Glutamatergic neuron (in vitro differentiated cells): Measurements from ENCODE around the gene APBB1. TPM values are rescaled to one million over a fixed set of nuclear protein-coding genes. Genes with fewer than 3 reads are reported as not detected.

Experiments
- DNase-seq: peaks from one replicate; pipeline ENCODE4 v3.0.0; 2022
- H3K27ac Mint-ChIP-seq: one replicate; pipeline ENCODE4 v1.8.0; 2020; ENCODE audit warnings: mild to moderate bottlenecking, mixed read lengths, inconsistent platforms; ENCODE audit not compliant: unreplicated experiment
- H3K27me3 Mint-ChIP-seq: one replicate; pipeline ENCODE4 v1.8.0; 2020; ENCODE audit warnings: mild to moderate bottlenecking, moderate library complexity, mixed read lengths, inconsistent platforms; ENCODE audit not compliant: unreplicated experiment
- H3K36me3 Mint-ChIP-seq: one replicate; pipeline ENCODE4 v1.8.0; 2020; ENCODE audit warnings: mild to moderate bottlenecking, mixed read lengths, inconsistent platforms; ENCODE audit not compliant: unreplicated experiment
- H3K4me1 Mint-ChIP-seq: one replicate; pipeline ENCODE4 v1.8.0; 2020; ENCODE audit warnings: mild to moderate bottlenecking, low read depth, mixed read lengths, inconsistent platforms; ENCODE audit not compliant: unreplicated experiment
- H3K4me3 Mint-ChIP-seq: one replicate; pipeline ENCODE4 v1.8.0; 2020; ENCODE audit warnings: mild to moderate bottlenecking, mixed read lengths, inconsistent platforms; ENCODE audit not compliant: unreplicated experiment
- H3K9me3 Mint-ChIP-seq: one replicate; pipeline ENCODE4 v1.8.0; 2020; ENCODE audit warnings: mild to moderate bottlenecking, moderate library complexity, mixed read lengths, inconsistent platforms; ENCODE audit not compliant: unreplicated experiment
- total RNA-seq: library from RNA; stranded (reverse); fragmentation: NEBNext Ultra II Directional; extraction: Animal tissue kit (Norgen Biotek cat#: 25700); gene quantifications from one replicate; pipeline ENCODE4 v1.2.1, GENCODE V29; 2021; ENCODE audit not compliant: unreplicated experiment
- TF ChIP-seq, protein P1 (sequence below): fragments of 200-600 bp; sonication (generic); IDR thresholded peaks from one replicate; pipeline ENCODE4 v1.5.0; 2021; ENCODE audit not compliant: partially characterized antibody, unreplicated experiment

The APBB1 gene
- total RNA-seq, 1 donor from 2014 or later = 142 TPM

- Mint-ChIP-seq H3K27ac (no peak overlapping the region), H3K4me3 (no peak overlapping the region), H3K27me3 (peaks cover 3% of the 10 kb centered on the region), H3K36me3 (no peaks in the 10 kb centered on the region), H3K4me1 (peaks cover 2% of the 10 kb centered on the region), H3K9me3 (peaks cover 6% of the 10 kb centered on the region)
- TF ChIP-seq, protein P1, sequence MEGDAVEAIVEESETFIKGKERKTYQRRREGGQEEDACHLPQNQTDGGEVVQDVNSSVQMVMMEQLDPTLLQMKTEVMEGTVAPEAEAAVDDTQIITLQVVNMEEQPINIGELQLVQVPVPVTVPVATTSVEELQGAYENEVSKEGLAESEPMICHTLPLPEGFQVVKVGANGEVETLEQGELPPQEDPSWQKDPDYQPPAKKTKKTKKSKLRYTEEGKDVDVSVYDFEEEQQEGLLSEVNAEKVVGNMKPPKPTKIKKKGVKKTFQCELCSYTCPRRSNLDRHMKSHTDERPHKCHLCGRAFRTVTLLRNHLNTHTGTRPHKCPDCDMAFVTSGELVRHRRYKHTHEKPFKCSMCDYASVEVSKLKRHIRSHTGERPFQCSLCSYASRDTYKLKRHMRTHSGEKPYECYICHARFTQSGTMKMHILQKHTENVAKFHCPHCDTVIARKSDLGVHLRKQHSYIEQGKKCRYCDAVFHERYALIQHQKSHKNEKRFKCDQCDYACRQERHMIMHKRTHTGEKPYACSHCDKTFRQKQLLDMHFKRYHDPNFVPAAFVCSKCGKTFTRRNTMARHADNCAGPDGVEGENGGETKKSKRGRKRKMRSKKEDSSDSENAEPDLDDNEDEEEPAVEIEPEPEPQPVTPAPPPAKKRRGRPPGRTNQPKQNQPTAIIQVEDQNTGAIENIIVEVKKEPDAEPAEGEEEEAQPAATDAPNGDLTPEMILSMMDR = no peak
- no peak for DNase-seq
These were observed 7.3 kb downstream of the APBB1 start for GRCh38 chr11:6411594-6412031.

- peaks cover 3% of the 10 kb centered on the region for H3K27me3 Mint-ChIP-seq
These were observed 8.0 kb downstream of the APBB1 start for GRCh38 chr11:6410695-6411430.

DNA sequence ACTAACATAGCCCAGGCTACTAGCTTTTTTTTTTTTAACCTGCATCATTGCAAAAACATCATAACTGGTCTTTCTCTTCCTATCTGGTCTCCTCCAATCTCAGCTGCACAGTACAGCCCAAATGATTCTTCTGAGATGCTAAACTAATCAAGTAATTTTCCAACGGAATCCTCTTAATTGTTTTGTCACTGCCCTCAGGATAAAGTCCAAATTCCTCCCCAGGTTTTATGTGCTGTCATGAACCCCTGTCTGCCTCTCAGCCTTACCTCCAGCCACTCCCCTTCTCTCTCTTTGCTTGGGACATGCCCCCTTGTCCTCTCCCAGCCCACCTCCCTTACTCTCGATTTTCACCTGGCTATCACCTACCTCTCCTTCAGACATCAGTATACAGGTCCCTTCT lies 12.5 kb downstream of the APBB1 start:
- TF ChIP-seq, protein P1 = no peak
- Mint-ChIP-seq H3K9me3 (peaks cover 2% of the 10 kb centered on the region), H3K27ac (no peak overlapping the region), H3K4me3 (peak overlapping the region; percentile 32), H3K36me3 (no peaks in the 10 kb centered on the region), H3K4me1 (peaks cover 18% of the 10 kb centered on the region), H3K27me3 (peaks cover 5% of the 10 kb centered on the region)
- no peak for DNase-seq

More at GRCh38 chr11:6410695-6411430, 8.0 kb downstream of the APBB1 start:
- TF ChIP-seq, protein P1 = no peak
- DNase-seq = no peak
- H3K4me1 Mint-ChIP-seq = peaks cover 9% of the 10 kb centered on the region
- peaks cover 6% of the 10 kb centered on the region for H3K9me3 Mint-ChIP-seq
- H3K27ac Mint-ChIP-seq = no peak overlapping the region
- no peak overlapping the region for H3K4me3 Mint-ChIP-seq
- no peaks in the 10 kb centered on the region for H3K36me3 Mint-ChIP-seq

GRCh38 chr11:6405846-6406245 lies 13.0 kb downstream of the APBB1 start:
- TF ChIP-seq, protein P1 = no peak
- Mint-ChIP-seq H3K36me3 (no peaks in the 10 kb centered on the region), H3K27ac (no peak overlapping the region), H3K9me3 (peaks cover 1% of the 10 kb centered on the region), H3K4me1 (peaks cover 18% of the 10 kb centered on the region), H3K27me3 (peaks cover 4% of the 10 kb centered on the region), H3K4me3 (peak overlapping the region; percentile 32)
- DNase-seq = no peak

- peak; percentile 65 for DNase-seq
- Mint-ChIP-seq H3K36me3 (no peaks in the 10 kb centered on the region), H3K27ac (peak overlapping the region; percentile 33), H3K27me3 (peaks cover 4% of the 10 kb centered on the region), H3K4me1 (peaks cover 18% of the 10 kb centered on the region), H3K9me3 (no peaks in the 10 kb centered on the region), H3K4me3 (peak overlapping the region; percentile 35)
- TF ChIP-seq, protein P1 = no peak
These were observed 13.7 kb downstream of the APBB1 start for GRCh38 chr11:6405052-6405667.
